B cell (primary cell): ENCODE results near the gene KPNA4. TPM values are rescaled to one million over a fixed set of nuclear protein-coding genes. Genes with fewer than 3 reads are reported as not detected.

Experiments used
- ATAC-seq: fragments of 200-7000 bp; cut with Tn5 transposase; one replicate; pipeline ENCODE4 v1.10.0; 2021; ENCODE audit warnings: low read depth, mild to moderate bottlenecking, moderate number of reproducible peaks, moderate library complexity
- CTCF ChIA-PET: fragments of 350-600 bp; sonication (Branson Sonifier 250); formaldehyde crosslinking; loops from one replicate; lab custom pipeline; 2021; ENCODE audit warnings: antibody characterized with exemption, inconsistent platforms; lab: Charles Lee
- POLR2A ChIA-PET: fragments of 350-600 bp; sonication (Branson Sonifier 250); formaldehyde crosslinking; loops from one replicate; lab custom pipeline; 2021; ENCODE audit warnings: antibody characterized with exemption; lab: Charles Lee
- DNase-seq: peaks from one replicate; pipeline ENCODE4 v3.0.0; 2013
- H2AFZ ChIP-seq: 2 replicates; pipeline ENCODE4 v1.6.1; 2012; ENCODE audit warnings: mild to moderate bottlenecking, low read depth, low read length; ENCODE audit not compliant: insufficient read depth, poor library complexity, severe bottlenecking
- H3K27ac ChIP-seq, 2 donors: 1 replicate in 1 of 2; 2 replicates in 1 of 2; pipeline ENCODE4 v1.5.1; 2012 to 2013; ENCODE audit warnings: low read length in 2 of 2, mild to moderate bottlenecking in 2 of 2, moderate library complexity in 1 of 2
- H3K27me3 ChIP-seq, 4 experiments: fragments of 200-600 bp in 1 of 4; sonication (generic) in 1 of 4; replicated peaks in 1 of 4; 1 replicate in 2 of 4; 2 replicates in 2 of 4; pipeline versions ENCODE4 v1.6.1 to v1.7.0; 2013 to 2016; ENCODE audit warnings: low read length in 3 of 4, mild to moderate bottlenecking in 2 of 4, mixed read lengths in 1 of 4, moderate library complexity in 1 of 4; ENCODE audit not compliant: insufficient read depth in 4 of 4, control insufficient read depth in 3 of 4; ENCODE audit errors: control extremely low read depth in 1 of 4
- H3K36me3 ChIP-seq, 2 experiments: replicated peaks in 1 of 2; 1 replicate in 1 of 2; 2 replicates in 1 of 2; pipeline versions ENCODE4 v1.6.1 to v1.7.1; 2013; ENCODE audit warnings: low read length in 1 of 2; ENCODE audit not compliant: insufficient read depth in 2 of 2, control insufficient read depth in 1 of 2; ENCODE audit errors: control extremely low read depth in 1 of 2, extremely low read depth in 1 of 2
- H3K4me1 ChIP-seq, 2 donors: fragments of 200-600 bp in 1 of 2; sonication (generic) in 1 of 2; 1 replicate in 1 of 2; 2 replicates in 1 of 2; pipeline versions ENCODE4 v1.5.1 to v1.6.1; 2013 to 2017; ENCODE audit warnings: low read length in 2 of 2; ENCODE audit not compliant: control insufficient read depth in 2 of 2, insufficient read depth in 2 of 2
- H3K4me2 ChIP-seq: replicated peaks from 2 replicates; pipeline ENCODE3; 2012; ENCODE audit warnings: mild to moderate bottlenecking, low read depth, low read length; ENCODE audit not compliant: poor library complexity, severe bottlenecking
- H3K4me3 ChIP-seq, 5 experiments: fragments of 200-600 bp in 1 of 5; sonication (generic) in 1 of 5; 1 replicate in 3 of 5; 2 replicates in 2 of 5; pipeline versions ENCODE4 v1.5.1 to v1.7.0; 2011 to 2016; ENCODE audit warnings: low read length in 4 of 5, mild to moderate bottlenecking in 4 of 5, low read depth in 2 of 5, control low read depth in 1 of 5, moderate library complexity in 1 of 5; ENCODE audit not compliant: insufficient read depth in 1 of 5; ENCODE audit errors: control extremely low read depth in 1 of 5, extremely low read depth in 1 of 5
- H3K79me2 ChIP-seq: fragments of 200-600 bp; sonication (generic); one replicate; pipeline ENCODE4 v1.6.0; 2016; ENCODE audit warnings: low read length; ENCODE audit not compliant: control insufficient read depth, insufficient read depth
- H3K9ac ChIP-seq: fragments of 200-600 bp; sonication (generic); 2 replicates; pipeline ENCODE4 v1.6.1; 2017; ENCODE audit warnings: mild to moderate bottlenecking, low read length, moderate library complexity
- H3K9me3 ChIP-seq, 3 donors: one replicate each; pipeline versions ENCODE4 v1.6.1 to v1.7.1; 2013; ENCODE audit warnings: low read length in 2 of 3; ENCODE audit not compliant: control insufficient read depth in 2 of 3, insufficient read depth in 1 of 3; ENCODE audit errors: control extremely low read depth in 1 of 3
- H4K20me1 ChIP-seq: 2 replicates; pipeline ENCODE4 v1.6.0; 2012; ENCODE audit warnings: mild to moderate bottlenecking, low read length; ENCODE audit not compliant: insufficient read depth, control insufficient read depth, poor library complexity, severe bottlenecking
- H3K27ac Mint-ChIP-seq: one replicate; pipeline ENCODE4 v1.8.0; 2021; ENCODE audit warnings: mixed read lengths
- H3K27me3 Mint-ChIP-seq: one replicate; pipeline ENCODE4 v1.8.0; 2021; ENCODE audit warnings: mixed read lengths
- H3K4me1 Mint-ChIP-seq: one replicate; pipeline ENCODE4 v1.8.0; 2021; ENCODE audit warnings: mixed read lengths
- H3K4me3 Mint-ChIP-seq: one replicate; pipeline ENCODE4 v1.8.0; 2021; ENCODE audit warnings: mixed read lengths
- H3K9me3 Mint-ChIP-seq: one replicate; pipeline ENCODE4 v1.8.0; 2022; ENCODE audit warnings: mixed read lengths; ENCODE audit not compliant: insufficient read depth
- EZH2 ChIP-seq: IDR thresholded peaks from 2 replicates; pipeline ENCODE4 v1.6.1; 2012; ENCODE audit warnings: borderline replicate concordance, low read depth, mild to moderate bottlenecking, moderate library complexity, low read length; ENCODE audit not compliant: insufficient read depth, poor library complexity, severe bottlenecking
- WGBS: methylation state at CpG from one replicate; pipeline ENCODE4 v1.1.5; 2013; ENCODE audit warnings: missing lambda C conversion rate; ENCODE audit not compliant: insufficient coverage; 5-methylcytosine and 5-hydroxymethylcytosine counted together
- intact Hi-C: fragments of 100-400 bp; cut with micrococcal nuclease; formaldehyde crosslinking; loops from one replicate; pipeline ENCODE4 v1.10.0; 2022
- polyA plus RNA-seq: library from polyadenylated mRNA; depleted of rRNA; stranded (reverse); fragments of >200 nt; gene quantifications from 2 replicates; pipeline ENCODE4 v1.2.3, GENCODE V29; 2012
- total RNA-seq, 2 donors: library from RNA; stranded (reverse); fragments of 120-200 nt in 1 of 2; gene quantifications; 1 replicate in 1 of 2; 2 replicates in 1 of 2; pipeline versions ENCODE4 v1.2.3 to v1.2.4, GENCODE V29; 2013 to 2022
- TF ChIP-seq, protein P1 (sequence below): fragments of 200-600 bp; IDR thresholded peaks from one replicate; pipeline ENCODE4 v1.8.0; 2022; ENCODE audit warnings: antibody characterized with exemption, mild to moderate bottlenecking

Gene KPNA4
- total and polyA plus RNA-seq, 2 donors (not counting 1 experiment from before 2014, with no cell fraction given): 9.6 to 55.1 TPM

DNA sequence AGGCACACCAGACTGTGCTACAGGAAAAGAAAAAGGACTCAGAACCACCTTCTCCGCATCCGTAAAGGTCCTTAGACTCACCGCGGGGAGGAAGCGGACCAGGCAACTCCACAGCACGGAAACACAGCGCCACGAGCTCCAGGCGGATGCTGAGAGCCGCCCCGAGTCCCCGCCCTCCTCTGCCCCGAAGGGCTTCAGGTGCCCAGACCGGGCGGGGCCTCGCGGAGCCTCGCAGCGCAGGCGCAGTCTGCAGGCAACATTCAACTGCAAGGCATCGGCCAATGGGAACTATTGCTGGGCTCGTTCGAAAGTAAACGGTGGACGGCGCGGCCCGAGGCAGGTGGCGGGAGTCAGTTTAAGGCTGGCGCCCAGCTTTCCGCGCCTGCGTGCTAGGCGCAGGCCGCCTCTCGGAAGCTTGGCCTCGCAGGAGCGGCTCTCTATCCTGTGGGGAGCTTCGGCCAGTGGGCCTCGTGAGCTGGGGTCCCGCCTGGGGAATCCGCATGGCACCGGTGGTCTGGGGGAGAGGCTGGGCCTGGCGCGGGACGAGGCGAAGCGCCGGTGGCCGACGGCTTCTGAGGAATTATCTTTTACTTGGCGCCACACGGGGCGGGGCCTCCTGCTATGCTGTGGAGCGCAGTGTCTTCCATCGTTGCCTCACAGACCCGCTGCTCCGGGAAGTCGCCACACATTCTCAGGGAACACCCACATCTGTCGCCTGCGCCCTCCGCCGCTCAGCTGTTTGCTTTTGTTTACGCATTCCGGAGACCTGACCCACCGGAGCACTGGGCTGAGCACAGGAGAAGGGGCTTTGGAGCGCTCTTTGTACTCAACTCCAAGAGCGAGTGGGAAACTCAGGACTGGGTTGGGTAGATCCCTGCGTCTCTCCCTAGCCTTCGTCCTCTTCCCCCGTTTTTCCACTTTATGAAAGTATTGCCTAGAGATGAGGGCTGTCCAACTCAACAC, 115.5 kb downstream of the KPNA4 start, which contains the start of gene TRIM59:
TRIM59 (minus strand) TSS at position 151 of the 963 bp plus-strand sequence. CDS start 10,603 bp downstream, outside the sequence.
- Histone ChIP-seq H3K4me2 (peak within 1 kb of the TSS; percentile 92), H3K4me3 (peak within 1 kb of the TSS; percentile 84 to 99 (median 95)), H3K9me3 (peaks cover 0 to 10% (median 0%) of the 10 kb centered on the region in 3 donors), H4K20me1 (no peaks in the 10 kb centered on the region), H3K79me2 (peaks cover 41% of the 10 kb centered on the region), H3K27me3 (peaks cover 0 to 3% (median 0%) of the 10 kb centered on the region in 4 experiments), H3K27ac (peak within 1 kb of the TSS; percentile 70 to 84), H3K9ac (peak within 1 kb of the TSS; percentile 97), H2AFZ (peak within 1 kb of the TSS; percentile 100), H3K4me1 (peaks cover 16 to 18% of the 10 kb centered on the region in 2 donors), H3K36me3 (no peaks in the 10 kb centered on the region)
- DNase-seq (peak; percentile 97), ATAC-seq (peak; percentile 97)
- Mint-ChIP-seq H3K4me1 (peaks cover 30% of the 10 kb centered on the region), H3K9me3 (no peaks in the 10 kb centered on the region), H3K27me3 (no peaks in the 10 kb centered on the region), H3K4me3 (peak within 1 kb of the TSS; percentile 95), H3K27ac (peak within 1 kb of the TSS; percentile 91)
- intact Hi-C loops: loop anchor here (1.0 to 10.0 kb wide), 6 partner anchors 37 to 775 kb away; partner anchors contain the start of genes IFT80, KPNA4, NMD3 and PPM1L
- TF ChIP-seq, protein P1, sequence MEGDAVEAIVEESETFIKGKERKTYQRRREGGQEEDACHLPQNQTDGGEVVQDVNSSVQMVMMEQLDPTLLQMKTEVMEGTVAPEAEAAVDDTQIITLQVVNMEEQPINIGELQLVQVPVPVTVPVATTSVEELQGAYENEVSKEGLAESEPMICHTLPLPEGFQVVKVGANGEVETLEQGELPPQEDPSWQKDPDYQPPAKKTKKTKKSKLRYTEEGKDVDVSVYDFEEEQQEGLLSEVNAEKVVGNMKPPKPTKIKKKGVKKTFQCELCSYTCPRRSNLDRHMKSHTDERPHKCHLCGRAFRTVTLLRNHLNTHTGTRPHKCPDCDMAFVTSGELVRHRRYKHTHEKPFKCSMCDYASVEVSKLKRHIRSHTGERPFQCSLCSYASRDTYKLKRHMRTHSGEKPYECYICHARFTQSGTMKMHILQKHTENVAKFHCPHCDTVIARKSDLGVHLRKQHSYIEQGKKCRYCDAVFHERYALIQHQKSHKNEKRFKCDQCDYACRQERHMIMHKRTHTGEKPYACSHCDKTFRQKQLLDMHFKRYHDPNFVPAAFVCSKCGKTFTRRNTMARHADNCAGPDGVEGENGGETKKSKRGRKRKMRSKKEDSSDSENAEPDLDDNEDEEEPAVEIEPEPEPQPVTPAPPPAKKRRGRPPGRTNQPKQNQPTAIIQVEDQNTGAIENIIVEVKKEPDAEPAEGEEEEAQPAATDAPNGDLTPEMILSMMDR: no peak
- no peak for TF ChIP-seq EZH2
- 18% methylated on average over 70 of the region's 71 CpGs for WGBS
- ChIA-PET CTCF (interaction anchor here (0.7 to 3.3 kb wide), 5 partner anchors 10 to 467 kb away, joined by 3 to 16 read pairs (median 6); no protein-coding TSS in a partner anchor), POLR2A (interaction anchor here (0.6 to 1.5 kb wide), 4 partner anchors 50 to 305 kb away, joined by 3 to 11 read pairs (median 4); partner anchors contain the start of gene SMC4)
